ENCODE results near the gene ALK.

DNA sequence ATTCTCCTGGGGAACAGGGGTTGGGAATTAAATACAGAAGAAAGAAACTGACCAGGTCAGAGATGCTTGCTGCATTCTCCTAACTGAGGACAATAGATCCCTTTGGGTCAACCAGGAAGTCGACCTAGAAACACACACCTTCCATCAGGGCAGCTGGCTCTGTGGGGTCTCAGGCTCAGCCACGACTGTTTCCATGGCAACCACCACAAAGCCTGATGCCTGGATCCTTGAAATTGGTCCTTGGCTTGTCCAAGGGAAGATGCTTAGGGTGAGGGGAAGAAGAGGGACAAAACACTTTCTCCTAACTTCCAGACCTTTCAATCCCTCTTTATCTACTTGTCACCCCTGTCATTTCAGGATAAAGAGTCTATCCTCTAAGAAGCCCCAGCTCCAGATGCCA, 194.4 kb downstream of the ALK start:
- TF ChIP-seq, protein P1, sequence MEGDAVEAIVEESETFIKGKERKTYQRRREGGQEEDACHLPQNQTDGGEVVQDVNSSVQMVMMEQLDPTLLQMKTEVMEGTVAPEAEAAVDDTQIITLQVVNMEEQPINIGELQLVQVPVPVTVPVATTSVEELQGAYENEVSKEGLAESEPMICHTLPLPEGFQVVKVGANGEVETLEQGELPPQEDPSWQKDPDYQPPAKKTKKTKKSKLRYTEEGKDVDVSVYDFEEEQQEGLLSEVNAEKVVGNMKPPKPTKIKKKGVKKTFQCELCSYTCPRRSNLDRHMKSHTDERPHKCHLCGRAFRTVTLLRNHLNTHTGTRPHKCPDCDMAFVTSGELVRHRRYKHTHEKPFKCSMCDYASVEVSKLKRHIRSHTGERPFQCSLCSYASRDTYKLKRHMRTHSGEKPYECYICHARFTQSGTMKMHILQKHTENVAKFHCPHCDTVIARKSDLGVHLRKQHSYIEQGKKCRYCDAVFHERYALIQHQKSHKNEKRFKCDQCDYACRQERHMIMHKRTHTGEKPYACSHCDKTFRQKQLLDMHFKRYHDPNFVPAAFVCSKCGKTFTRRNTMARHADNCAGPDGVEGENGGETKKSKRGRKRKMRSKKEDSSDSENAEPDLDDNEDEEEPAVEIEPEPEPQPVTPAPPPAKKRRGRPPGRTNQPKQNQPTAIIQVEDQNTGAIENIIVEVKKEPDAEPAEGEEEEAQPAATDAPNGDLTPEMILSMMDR (IDR thresholded peaks at IDR 0.05; ENCODE audit: low read depth, low read length) = no peak
- no peak for TF ChIP-seq EZH2phosphoT487 (IDR thresholded peaks at IDR 0.05; ENCODE audit: low read depth)
